ENCODE measurements around the gene SLC39A11.

GRCh38 chr17:73011016-73011486, 81.4 kb downstream of the SLC39A11 start:
- TF ChIP-seq CTCF (IDR thresholded peaks at IDR 0.05; ENCODE audit: poor library complexity, severe bottlenecking): no peak
- no peak for TF ChIP-seq EZH2 (IDR thresholded peaks at IDR 0.05; ENCODE audit: borderline replicate concordance, insufficient read depth, low read length, poor library complexity, severe bottlenecking)
